GM19467 (cell line): ENCODE data around the gene CLDND2.
"Not testable (repeated sequence)": the region's sequence is repeated elsewhere in the genome, so short reads cannot be mapped to it uniquely, and the experiment has no call there.

ENCODE experiments used
- ATAC-seq: cut with Tn5 transposase; IDR thresholded peaks from one replicate; pipeline ENCODE4 v1.9.1; 2021; ENCODE audit warnings: mild to moderate bottlenecking, moderate library complexity; ENCODE audit not compliant: unreplicated experiment

CLDND2 gene

DNA sequence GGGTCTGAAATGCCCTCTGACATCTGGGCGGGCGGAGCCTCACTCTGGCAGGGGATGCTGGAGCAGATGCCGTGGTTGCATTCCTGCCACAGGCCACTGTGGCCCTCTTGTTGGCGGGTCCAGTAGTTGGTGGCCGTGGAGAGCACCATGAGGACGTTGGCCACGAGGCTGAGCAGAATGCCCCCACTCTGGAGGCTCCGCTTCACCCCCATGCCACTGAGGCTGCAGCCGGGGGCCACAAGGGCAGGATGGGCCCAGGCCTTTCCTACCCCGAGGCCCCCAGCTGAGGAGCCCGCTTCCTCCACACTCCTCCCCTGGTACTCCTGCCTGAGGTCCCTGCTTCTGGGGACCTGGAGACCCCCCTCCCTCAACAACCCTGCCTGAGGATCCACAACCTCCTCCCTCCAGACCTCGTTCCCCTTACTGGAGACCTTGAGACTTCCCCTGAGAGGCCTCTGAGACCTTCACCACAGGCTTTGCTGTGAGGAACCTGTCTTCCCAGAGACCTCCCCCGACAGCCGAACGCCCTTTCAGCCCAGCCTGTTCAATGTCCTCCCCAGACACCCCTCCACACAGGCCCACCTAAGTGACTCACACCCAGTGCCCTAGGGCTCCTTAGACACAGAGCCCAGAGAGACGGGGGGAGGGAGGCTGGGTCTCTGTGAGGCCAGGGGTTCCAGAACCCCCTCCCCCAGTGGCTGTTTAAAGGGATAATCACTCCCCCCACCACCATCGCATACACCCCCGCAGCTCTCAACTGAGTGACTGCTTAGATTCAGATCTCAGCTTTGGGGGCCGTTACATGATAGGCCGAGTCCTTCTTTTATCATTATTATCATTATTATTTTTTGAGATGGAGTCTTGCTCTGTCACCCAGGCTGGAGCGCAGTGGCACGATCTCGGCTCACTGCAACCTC is at the start of gene CLDND2:
TSS of gene CLDND2 (minus strand) at position 638 of the 917 bp plus-strand sequence. CDS start at position 212, 426 bp downstream.
- ATAC-seq = no peak

DNA sequence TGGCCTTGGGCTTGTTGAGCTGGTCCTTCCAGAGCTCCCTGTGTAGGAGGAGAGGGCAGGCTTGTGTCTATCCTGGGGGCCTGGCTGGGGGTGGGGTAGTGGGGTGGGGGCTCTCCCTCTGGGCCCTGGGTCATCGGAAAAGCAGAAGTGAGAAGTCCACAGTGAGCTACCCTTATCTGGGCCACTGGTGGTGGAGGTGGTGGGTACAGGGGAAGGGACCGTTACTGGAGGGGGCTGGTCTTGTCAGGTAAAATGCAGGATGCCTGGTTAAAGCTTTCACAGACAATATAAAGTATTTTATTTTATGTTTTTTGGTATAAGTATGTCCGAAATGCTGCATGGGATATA is 49.0 kb upstream of the CLDND2 start:
- no peak for ATAC-seq

DNA sequence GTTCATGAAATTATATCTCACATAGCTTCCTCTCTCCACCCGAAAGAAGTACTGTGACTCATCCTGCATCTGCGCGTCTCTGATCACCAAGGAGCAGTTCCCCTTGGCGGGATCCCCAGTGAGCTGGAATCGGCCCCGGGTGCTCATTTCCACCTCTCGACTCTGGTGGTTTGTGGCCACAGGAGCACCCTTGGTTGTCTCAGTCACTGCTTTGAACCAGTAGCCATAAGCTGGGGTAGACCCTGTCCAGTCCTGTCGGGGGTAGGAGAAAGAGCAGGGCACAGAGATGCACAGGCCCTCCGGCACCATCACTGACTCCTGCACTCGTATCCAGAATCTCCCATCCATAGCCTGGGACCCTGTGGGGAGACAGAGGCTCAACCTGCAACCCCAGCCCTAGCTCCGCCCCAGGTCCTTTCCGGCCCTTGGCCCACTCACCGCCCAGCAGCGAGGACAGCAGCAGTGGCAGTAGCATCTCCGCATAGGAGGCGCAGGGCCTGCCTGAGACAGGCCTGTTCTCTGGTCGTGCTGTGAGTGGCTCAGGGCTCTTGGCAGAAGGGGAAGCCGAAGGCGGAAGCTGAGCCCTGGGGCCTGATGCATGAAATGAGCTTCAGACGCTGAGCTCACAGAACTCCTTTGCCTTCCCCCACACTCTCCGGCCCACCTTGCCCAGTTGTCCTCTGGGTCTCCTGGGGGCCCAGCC is 48.5 kb upstream of the CLDND2 start, which contains the start of gene SIGLEC10:
TSS of gene SIGLEC10 (minus strand) at position 536 of the 703 bp plus-strand sequence. CDS start at position 475, 61 bp downstream.
- ATAC-seq = no peak

GRCh38 chr19:51416422-51416821 is 47.6 kb upstream of the CLDND2 start:
- ATAC-seq = not testable (repeated sequence)

DNA sequence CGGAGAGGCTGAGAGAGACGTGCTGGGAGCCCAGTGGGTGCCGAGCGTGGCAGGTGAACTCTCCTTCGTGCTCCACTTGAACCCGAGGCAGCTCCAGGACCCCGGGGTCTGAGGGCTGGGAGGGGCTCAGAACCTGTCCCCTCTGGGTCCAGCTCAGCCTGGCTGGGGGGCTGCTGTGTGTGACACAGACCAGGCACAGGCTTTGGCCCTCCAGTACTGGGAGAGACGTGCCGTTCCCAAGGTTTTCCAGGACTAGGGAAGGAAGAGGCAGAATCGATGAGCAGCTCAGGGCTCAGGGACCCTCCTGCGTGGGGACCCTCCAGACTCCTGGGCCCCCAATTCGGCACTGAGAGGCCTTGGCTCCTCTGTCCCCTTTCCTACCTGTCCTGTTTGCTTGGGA is 46.4 kb upstream of the CLDND2 start:
- ATAC-seq = no peak

DNA sequence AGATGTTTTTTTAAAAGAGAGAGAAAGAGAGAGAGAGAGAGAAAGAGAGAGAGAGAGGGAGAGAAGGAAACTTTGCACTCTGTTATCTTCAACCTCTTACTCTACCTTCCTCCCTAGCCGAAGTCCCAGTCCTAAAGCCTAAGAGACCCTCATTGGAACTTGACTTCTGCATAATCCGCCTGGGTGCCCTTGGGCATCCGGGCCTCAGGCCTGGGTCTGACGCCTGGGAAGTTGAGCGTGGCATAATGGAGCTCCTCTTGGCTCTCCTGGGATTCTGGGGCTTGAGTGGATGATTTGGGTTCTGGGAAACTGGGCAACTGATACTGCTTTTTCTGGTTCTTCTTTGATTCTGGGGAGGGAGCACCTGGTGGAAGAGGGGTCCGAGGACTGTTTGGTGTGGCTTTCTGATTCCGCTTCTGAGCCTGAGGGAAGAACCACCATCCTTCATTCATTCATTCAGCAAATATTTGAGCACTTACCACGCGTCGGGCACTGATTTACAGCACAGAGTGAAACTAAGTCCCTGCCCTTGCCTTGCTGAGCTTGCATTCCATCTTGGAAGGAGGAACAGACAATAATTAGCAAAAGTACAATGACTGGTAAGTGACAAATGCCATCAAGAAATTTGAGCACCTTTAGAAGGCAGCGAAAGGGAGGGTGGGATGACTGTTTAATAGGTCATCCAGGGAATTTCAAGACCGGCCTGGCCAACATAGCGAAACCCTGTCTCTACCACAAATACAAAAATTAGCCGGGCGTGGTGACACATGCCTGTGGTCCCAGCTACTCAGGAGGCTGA is 42.3 kb upstream of the CLDND2 start:
- no peak for ATAC-seq

DNA sequence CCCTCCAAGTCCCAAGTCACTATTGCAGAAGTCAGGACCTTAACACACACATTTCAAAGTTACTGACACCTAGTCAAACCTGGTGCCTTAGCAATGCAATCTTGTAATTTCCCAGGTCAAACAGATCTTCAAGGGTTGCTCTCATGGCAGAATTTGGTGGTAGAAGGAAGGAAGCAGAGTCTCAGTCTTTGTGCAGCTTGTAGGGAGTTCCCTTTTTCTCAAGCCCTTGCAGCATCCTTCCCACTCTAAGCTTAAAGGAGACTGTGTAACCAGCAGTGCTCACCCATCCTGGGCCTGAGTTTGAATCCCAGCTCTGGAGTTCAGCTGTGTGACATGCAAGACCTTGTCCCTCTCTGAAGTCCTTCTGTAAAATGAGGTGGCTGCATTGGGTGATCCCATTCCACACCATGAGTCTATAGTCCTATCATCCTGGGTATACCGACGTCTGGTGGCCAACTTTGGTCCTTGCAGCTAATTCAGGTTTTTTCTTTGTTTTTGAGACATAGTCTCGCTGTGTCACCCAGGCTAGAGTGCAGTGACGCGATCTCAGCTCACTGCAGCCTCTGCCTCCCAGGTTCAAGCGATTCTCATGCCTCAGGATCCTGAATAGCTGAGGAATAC is 38.8 kb upstream of the CLDND2 start:
- ATAC-seq = no peak

- no peak for ATAC-seq
Measured at GRCh38 chr19:51402117-51402516, 33.3 kb upstream of the CLDND2 start.

DNA sequence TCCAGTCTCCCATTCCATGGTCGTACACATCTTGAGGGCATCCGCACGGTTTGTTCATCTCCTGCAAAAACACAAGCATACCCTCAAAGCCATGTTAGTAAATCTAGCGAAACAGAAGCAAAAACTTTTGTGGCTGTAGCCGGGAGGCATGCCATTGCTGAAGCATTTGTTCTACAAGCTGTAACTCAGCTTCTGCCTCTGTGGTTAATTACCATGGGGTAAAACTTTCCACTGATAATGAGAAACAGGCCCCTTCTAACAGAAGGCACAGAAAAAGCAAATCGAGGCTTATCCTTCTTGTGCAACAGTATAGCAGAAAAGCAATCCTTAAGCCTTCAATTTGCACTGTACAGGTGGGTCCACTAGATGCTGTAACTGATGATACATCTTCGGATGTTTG is 31.1 kb upstream of the CLDND2 start:
- ATAC-seq = not testable (repeated sequence)

DNA sequence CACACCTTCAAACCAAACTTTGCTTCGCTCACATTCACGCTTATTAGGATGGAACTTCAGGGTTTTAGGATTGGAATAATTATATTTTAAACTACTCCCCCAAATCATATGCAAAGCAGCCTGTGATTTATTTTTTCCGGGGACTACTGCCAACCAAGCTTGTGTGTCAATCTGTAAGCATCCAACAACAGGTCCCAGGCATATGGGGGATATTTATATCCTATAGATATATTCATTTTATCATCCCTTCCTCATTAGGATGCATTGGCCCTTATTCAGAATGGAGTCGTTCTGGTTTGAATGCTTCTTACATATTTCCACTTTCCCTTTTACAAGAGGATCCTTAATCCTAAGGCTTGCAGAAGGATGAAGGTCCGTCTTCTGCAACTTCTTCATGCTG is 30.4 kb upstream of the CLDND2 start:
- ATAC-seq = no peak

DNA sequence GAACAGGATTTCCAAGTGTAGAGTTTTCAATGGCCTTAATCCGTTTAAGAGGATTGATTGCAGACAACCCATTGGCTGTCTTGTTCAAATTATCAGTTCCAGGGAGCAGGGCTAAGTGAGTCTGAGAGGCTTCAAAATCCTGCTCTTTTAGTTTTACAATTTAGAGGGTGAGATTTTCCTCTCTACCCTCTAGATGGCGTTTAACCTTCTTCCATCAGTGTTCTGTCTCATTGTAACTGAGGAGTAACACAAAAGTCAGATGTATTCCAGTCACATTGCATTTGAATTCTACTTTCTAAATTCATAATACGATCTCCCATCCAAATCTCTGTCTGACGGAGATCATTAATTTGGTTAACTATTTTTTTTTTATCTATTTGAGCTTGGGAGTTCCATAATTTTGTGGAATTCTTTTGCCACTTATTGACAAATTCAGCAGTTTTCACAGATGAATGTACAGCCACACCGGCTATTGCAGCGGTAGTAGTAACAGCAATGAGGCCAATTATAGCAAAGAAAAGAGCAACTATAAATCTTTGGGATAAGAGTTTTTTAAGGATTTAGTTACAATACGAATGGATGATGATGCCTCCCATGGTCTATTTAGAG is 29.4 kb upstream of the CLDND2 start:
- no peak for ATAC-seq

DNA sequence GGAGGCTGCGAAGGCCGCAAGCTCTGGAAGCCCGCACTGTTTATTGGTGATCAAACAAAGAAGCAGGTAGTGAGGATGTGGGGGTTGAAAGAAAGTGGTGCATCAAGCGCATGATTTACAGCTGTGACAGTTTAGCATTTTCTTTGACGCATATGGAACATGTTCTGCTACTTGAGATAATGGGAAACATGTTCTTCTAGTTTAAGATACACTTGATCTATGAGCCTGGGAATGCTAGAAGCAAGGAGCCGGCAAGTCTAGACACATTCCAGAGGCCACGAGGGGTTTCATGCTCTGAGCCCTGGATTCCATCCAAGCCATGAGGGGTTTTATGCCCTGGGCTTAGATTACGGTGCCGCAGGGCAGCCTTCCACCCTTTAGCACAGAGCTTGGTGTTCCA is 28.6 kb upstream of the CLDND2 start:
- ATAC-seq = not testable (repeated sequence)

DNA sequence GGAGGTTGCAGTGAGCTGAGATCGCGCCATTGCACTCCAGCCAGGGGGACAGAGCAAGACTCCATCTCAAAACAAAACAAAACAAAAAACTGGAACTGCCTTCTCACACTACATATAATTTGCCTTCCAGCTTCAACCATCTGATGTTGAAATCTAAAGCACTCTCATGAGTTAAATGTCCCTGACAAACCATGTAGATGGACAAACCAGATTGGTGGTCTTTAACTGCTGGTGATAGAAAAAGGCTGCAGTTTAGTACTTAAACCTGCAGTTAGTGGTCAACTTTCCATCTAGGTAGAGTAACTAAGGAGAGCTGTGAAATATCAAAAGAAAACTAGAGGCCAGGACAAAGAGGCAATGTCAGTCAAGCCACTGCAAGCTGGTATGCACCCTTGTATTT is 27.4 kb upstream of the CLDND2 start:
- no peak for ATAC-seq

DNA sequence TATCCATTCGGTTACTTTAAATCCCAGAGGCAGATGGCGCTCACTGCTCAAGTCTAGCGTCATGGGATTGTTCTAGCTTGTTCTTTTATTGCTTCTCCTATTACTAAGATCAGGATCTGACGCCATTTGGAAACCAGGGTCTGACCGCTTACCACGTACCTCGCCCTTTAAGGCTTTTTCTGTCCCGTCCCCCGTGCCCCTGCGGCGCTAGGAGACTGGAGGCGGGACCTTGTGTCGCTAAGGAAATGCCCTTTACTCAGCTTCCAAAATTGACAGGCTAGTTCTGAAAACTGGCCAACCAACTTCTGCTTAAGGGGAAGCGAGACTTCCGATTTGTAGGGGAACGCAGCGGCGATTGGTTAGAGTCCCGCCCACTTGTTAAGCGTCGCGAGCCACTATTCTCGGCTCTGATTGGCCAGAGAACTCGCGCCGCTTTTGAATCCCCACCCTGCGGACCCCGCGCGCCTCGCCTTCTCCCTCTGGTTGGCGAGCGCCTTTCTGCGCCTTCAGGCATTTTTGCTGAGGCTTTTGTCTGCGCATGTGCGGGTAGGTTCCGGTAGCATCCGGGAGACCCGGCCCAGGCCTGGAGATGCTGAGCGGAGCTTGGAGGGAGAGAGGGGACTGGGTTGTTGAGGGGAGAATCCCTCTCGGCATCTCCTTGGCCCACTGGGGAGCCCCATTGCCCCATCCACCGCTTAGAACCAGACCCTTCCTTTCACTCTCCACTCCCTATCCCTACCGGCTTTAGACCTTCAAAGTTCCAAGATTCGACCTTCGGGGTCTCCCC is 25.4 kb upstream of the CLDND2 start:
- peak; percentile 83 for ATAC-seq

GRCh38 chr19:51392701-51393100 is 23.9 kb upstream of the CLDND2 start:
- ATAC-seq = no peak

GRCh38 chr19:51391073-51391611 is 22.3 kb upstream of the CLDND2 start:
- no peak for ATAC-seq

- no peak for ATAC-seq
Measured at GRCh38 chr19:51389143-51389542, 20.3 kb upstream of the CLDND2 start.

DNA sequence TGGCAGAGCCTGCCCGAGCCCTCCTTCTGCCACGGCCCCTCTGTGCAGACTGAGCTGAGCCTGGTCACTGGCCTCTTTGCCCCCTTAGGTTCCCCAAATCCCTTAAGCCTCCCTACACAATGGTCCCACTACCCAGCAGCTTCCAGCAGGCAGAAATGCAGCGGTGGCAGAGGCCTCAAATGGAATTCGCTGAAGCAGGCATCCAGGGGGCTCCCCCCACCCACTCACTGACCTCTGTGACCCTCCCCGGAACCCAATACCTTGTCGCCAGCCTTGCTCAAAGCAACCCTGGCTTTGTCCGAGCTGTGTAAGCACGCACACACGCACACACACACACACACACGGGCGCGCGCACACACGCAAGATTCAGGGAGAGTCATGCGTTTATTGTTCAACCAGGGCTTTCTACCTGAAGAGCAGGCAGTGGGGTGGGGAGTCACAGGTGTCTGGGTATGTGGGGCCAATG is 19.2 kb upstream of the CLDND2 start, which contains the start of gene LIM2:
TSS of gene LIM2 (minus strand) at position 51 of the 466 bp plus-strand sequence. CDS start 531 bp downstream, outside the sequence.
- no peak for ATAC-seq
